IPS DF 4.7 (cell line): Measurements from ENCODE around the gene ANKRD33B.
"Not testable (repeated sequence)": the region's sequence is repeated elsewhere in the genome, so short reads cannot be mapped to it uniquely, and the experiment has no call there.

Experiments
- DNase-seq: peaks from one replicate; pipeline ENCODE4 v3.0.0-alpha.2; 2013; ENCODE audit warnings: low spot score; ENCODE audit errors: extremely low read depth

The ANKRD33B gene

DNA sequence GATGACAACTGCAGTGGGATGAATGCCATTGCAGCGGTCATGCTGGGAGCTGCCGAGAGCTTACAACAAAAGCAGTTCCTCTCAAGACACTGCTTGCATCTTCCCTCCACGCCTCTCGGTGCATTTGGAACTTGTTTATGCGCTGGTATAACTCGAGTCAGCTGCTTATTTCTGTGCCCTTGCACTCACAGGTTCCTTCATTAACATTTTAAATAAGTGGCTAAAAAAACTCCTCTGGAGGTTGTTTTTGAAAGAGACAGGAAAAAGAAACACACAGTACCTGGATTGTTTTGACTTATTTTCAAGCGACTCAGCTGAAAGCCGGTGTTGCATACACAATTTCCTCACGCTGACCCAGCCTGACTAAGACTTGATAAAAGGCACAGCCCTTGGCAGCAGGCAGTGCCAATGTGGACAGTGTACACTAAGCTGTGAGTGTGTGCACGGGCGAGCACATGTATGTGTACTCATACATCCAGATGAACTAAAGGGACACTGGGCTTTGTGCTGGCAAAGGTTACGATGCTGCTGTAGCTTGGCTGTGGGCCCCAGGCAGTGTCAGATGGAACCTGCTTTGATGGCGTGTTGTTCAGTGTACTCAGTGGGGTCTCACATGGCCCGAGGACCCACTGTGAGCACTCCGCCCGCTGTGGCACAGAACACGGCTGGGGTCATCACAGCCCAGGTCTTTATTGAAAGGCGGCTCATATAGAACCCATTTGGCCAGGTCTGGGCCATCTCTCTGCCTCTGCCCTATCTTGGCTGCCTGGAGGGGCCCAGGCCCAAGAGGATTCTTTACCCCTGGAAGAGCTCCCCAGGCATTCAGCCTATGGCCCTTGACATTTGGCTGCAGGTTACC is 92.3 kb downstream of the ANKRD33B start:
- DNase-seq, result no peak

DNA sequence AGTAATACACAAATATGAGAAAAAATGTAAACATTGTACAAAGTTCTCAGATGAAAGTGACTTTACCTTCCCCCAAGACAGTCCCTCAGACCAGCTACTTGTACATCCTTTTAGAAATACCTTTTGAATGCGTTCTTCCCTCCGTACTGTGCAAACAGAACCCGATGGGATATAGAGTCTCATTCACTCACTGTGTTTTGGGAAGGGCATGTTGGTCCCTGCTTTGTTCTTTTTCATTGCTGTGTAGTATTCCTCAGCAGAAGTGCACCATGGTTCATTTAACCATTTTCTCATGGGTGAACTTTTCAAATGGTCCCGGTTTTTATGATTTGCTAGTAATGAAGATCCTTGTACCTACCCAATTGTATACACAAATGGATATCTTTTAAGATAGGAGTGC is 94.4 kb downstream of the ANKRD33B start:
- no peak for DNase-seq

DNA sequence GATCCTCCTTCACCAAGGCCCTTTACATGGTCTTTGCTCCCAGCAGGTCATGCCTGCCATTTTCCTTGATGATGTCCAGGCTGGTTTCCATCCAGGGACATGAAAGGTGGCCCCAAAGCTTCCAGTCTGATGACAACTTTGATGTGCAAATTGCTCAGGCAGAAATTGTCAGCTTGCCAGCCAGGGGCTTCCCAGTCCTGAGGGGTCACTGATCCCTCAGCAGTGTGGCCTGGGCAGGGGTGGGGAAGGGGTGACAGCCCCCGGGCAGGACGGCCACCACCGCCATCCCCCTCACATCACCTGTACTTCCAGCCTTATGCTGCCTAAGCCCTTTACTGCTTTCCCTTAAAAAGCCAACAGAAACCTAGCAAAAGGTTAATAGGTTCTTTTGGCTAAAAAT is 96.3 kb downstream of the ANKRD33B start:
- DNase-seq, result no peak

DNA sequence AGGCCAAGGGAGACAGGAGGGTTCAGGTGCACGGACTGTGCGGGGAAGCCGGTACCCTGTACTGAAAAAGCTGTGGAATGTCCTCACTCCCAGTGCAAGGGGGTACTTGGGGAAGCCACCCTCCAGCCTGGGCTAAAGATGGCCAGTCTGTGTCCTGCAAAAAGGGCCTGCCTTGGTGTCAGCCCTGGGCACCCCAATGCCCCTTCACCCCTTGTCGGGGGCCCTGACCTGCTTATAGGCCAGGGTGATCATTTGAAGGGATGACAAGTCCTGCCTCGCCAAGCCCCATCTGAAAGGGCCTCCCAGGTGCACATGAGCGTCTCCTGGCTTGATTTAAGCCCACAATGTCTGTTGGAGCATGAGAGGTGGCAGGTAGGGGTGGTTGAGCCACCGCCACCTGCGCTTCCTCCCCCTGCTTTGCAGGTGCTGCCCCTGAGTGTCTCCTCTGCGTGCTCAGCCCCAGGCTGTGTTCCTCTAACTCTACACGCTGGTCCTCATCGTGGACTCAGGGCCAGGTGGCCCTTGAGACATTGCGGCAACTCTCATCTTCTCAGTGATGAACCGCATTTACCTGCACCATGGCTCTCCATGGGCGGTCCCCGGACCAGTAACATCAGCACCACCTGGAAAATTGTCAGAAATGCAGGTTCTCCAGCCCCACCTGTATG is 97.0 kb downstream of the ANKRD33B start:
- DNase-seq, result no peak

DNA sequence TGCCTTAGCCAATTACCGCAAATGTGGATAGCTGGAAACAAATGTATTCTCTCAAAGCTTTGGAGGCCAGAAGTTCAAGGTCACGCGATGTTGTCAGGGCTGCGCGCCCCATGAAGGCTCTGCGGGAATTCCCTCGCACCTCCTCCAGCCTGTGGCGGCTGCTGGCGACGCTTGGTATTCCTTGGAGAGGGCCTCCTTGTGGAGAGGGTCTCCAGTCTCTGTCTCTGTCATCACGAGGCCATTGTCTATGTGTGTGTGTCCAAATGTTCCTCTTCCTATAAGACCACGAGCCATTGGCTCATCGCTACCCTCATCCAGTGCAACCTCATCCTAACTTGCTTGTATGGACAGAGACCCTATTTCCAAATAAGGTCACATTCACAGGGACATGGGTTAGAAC is 97.5 kb downstream of the ANKRD33B start:
- no peak for DNase-seq

DNA sequence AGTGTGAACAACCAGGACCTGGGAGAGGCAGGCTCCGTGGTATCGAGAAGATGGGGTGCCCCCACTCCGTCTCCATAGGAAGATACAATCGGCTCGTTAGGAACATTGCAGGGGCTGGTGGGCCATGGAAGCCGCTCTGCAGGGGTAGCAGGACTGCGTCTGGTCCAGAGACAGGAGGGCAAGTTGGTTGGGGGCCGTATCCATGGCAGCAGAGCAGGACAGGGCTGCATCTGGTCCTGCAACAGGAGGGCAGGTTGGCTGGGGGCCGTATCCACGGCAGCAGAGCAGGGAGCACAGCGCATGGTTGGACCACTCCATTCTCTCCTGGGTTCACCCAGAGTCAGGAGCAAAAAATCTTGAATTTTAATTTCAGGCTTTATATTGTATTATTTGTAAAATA is 98.2 kb downstream of the ANKRD33B start:
- DNase-seq, result no peak

DNA sequence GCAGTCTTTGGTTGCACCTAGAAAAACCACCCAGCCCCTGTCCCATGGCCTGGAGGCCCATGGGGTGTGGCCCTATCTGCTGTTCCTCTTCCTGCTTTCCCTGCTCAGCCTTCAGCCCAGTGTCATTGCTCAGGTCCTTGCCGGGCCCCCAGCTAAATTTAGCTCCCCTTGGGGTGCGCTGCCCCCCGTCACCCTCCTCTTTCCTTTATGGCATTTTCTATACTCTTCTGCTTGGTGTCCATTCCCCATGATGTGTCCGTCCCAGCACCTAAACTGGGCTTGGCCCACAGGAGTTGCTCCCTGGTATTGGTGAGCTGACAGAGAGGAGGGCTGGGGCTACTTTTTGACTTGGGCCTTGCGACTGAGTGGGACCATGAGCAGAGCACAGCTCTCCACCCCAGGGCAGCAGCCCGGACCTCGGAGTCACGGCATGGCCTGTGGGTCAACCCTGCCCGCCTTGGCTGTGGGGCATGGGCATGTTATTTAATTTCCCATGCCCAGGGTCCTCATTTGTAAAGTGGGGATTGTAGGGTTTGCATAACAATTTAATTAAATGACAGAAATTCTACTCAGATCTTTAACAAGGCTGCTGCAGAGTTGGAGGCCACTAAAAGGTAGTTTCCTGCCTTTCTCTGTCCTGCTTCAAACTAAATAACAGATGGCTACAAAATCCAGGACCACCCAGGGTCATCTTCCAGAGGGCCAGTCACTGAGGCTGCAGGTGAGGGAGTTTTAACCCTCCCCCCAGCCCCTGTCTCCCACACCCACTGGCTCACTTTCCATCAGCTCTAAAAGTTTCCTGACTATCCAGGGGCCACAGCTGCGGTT is 99.0 kb downstream of the ANKRD33B start:
- DNase-seq, result no peak

DNA sequence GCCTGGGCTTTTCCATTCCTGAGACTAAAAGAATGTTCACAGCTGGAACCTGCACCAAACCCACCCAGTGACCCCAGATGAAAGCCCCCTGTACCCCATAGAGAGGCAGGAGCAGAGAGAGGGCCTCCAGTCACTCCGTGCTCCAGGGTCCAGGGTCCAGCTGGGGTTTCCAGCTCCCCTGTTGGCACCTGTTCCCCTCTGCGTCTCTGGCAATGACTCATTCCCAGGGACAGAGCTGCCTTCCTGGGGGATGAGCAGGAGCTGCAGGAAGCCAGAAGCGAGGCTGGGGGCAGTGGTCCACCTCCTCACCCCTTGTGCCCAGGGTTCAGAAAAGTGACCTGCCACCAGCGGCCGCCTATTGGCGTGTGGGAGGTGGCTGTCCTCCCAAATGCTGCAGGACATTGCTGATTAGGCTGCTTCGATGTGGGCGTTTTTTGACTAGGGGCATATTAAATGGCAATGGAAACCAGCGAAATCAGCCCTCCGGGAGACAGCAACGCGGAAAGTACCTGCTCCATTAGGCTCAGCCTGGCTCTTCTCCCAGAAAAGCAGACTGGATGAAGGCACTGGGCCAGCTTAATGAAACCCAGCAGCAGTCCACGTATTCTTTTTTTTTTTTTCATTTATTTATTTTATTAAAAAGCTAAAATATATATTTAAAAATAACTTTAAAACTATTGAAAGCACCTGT is 99.8 kb downstream of the ANKRD33B start:
- DNase-seq, result no peak

DNA sequence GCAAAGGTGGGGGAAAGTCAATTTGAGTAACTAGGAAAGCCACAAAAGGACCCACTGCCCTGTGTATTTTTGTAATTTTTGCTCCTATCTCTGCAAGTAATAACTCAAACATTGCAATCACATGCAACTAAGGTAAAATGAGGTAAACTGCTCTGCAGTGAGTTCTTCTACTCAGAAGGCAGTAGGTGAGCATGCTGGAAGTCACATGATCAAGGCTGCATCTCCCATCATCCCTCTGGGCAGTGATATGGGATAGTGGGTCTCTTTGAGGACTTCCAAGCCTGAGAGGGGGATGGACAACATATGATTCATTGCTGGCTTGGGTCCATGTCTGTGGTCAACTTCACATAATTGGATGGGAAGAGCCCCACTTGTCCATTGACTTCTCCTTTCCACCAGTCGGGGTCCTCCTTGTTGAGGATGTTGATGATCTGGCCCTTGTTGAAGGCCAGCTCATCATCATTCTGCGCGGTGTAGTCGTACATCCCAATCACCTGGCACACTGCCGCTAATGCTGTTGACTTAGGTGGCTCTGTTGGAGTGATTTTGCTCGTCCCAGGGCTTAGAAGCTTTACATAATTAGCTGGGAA is 100.4 kb downstream of the ANKRD33B start:
- DNase-seq, result not testable (repeated sequence)

DNA sequence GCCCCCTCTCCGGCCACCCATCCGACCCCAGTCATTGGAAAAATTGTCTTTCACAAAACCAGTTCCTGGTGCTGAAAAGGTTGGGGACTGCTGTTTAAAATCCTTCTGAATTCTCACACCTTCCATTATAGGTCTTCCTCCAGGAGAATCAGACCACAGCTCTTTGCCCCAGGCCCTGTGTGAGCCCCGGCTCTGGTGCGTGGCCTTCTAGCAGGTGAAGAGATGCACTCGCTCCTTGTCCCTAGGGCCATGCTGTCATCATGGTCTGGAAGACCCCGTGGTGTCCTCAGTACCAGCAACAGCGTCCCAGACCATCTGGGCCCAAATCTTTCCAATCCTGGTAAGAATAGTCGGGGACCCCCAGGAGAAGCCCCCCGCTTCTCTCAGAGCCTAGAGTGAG is 101.9 kb downstream of the ANKRD33B start:
- DNase-seq, result no peak

DNA sequence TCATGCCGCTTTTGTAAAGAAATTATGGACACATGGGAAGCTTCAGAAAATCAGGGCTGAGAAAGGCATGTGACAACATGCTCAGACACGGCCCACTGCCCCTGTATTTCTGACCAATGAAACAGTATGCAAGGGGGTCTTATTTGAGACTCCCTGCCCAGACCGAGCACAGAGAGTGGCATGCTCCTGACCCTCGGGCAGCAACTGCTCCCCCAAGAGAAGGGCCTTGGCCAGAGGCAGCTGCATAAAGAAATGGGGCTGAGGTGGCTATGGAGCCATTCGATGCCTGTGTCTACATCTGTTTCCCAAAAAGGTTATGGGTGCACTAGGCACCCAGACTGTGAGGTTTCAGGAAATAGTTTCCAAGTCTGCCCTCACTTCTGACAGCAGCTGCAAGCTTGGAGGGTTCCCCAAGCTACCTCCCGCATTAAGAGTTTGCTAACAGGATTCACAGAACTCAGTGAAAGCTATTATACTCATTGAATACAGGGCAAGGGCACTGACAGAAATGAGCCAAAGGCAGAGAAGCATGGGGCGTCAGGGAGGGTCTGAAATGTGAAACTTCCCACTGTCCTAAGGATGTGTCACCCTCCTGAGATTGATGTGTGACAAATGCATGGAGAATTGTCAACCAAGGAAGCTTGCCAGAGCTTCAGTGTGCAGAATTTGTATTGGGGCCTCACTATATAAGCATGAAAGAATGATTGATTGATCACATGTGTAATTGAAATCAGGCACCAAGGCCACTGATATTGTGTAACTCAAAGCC is 102.8 kb downstream of the ANKRD33B start:
- DNase-seq, result no peak

DNA sequence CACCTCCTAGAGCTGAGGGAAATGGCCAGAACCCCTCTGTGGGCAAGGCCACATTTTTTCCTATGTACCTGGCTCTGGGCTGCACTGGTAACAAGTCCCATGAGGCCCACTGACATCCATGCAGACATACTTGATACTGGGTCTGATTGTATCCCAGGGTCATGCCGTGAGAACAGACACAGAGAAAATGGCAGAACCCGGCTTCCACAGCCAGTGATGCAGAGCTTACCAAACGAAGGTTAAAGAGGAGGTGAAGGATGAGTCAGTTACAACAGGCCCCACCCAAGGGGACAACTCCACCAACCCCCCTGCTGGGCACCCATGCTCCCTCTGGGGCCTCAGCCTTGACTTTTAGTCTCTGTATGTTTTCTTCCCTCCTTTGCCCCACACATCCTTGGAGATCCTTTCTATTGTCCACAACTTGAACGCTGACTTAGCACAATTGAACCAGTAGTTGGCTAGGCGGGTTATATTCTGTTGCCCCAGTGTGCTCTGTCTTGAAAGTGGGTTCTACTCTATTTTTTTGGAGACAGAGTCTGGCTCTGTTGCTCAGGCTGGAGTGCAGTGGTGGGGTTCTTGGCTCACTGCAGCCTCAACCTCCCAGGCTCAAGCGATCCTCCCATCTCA is 103.7 kb downstream of the ANKRD33B start:
- DNase-seq, result no peak

DNA sequence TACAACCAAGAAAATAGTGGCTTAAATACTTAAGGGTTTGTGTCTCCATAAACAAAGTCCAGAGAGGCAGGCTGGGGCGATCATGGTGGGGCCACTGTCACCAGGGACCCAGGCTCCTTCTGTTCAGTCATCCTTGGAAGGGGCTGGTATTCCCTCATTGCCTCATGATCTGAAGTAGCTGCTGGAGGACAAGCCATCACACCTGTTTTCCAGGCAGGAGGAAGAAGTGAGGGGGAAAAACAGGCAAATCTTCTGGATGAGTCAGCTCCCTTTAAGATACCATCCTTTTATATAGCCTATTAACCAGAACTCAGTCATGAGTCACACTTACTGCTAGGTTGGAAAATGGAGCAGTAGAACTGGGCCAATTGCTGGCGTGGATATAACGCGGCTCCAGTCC is 104.8 kb downstream of the ANKRD33B start:
- no peak for DNase-seq

DNA sequence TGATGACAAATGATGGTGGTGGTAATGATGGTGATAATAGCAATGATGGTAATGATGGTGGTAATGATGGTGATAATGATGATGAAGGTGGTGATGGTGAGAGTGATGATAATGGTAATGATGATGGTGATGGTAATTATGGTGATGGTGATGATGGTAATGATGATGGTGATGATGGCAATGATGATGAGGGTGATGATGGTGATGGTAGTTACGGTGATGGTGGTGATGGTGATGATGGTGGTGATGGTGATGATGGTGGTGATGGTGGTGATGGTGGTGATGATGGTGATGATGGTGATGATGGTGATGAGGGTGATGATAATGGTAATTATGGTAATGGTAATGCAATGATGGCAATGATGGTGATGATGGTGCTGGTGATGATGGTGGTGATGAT is 106.1 kb downstream of the ANKRD33B start:
- no peak for DNase-seq

DNA sequence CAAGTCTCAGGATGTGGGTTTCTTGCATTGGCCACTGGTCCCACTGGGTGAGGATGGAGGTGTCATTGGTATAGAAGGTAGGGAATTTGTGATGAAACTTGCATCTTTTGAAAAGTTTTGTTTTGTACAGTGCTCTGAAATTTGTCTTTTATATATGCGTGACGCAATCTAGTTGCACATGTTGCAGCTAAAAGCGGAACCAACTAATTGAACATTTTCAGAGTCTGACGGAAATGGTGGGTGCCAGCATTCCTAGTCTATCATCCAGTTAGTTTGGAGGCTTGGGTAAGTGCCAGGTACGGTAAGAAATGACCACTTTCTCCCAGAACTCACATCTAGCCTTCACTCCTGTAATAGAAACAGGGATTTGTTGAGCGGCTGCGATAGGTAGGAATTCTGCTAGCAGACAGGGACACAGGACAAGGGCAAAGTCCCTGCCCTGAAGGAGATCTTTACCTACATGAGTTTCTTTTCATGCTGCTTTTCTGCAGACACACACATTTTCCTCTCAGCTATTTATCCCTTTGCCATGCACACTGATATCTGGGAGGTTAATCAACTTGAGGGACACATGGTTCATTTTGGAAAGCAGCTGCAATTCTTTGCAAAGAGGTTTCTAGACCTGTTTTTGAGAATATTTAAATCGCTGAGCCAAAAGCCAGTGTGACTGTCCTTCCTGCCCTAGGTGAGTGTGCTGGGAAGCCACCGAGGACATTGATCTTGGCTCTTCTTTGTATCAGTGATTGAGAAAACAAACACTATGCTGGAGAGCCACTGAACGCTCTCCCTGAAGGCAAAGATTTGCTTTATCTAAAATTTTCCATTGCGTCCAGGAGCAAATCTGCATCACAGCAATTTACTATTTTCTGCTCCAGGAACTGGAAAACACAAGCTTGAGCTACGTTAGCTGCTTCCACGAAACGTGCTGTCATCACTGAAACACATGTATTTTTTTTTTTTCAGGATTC is 107.5 kb downstream of the ANKRD33B start:
- DNase-seq, result no peak

DNA sequence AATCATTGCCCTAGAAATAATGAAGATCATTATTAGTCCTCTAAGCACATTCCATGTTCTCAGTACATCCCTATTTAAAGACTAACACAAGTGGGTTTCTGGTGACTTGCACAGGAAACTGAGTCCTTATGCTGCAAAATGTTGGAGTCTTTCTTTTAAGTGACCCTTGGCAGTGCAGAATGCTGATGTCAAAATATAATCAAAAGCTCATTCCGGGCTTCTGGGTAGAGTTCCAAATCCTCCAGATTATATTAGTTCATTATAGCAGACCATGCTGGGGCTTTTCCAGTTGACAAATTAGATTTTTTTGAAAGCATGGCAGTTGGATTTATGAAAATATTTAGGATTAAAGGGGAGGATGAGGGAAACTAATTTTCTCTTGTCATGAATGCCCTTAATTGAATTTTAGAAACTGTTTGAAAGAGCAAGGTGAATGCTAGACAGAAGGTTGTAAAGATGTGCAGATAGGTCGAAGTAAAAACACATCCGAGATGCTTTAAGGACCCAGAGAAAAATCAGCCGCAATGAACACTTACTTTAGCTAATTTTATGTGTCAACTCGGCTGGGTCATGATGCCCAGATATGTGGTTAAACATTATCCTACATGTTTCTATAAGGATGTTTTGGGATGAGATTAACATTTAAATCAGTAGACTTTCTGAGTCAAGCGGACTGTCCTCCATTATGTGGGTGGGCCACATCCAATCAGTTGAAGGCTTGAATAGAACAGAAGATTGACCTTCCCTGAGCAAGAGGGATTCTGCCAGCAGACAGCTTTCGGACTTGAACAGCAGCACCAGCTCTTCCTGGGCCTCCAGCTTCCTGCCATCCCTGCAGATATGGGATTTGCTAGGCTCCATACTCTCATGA is 108.5 kb downstream of the ANKRD33B start:
- no peak for DNase-seq

DNA sequence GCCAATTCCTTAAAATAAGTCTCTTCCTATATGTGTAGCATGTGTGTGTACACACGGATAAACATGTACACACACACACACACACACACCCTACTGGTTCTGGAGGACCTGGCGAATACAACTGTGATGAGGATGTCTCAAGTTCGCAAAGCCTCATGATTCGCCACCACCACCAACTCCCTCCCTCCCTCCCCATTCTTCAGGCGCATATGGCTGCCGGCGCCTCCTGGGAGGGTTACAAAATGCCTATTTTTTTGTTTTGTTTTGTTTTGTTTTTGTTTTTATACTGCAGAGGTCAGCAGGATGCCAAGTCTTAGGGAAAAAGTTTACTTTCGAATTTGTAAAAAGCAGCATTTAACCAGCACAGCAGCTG is 109.1 kb downstream of the ANKRD33B start:
- no peak for DNase-seq

DNA sequence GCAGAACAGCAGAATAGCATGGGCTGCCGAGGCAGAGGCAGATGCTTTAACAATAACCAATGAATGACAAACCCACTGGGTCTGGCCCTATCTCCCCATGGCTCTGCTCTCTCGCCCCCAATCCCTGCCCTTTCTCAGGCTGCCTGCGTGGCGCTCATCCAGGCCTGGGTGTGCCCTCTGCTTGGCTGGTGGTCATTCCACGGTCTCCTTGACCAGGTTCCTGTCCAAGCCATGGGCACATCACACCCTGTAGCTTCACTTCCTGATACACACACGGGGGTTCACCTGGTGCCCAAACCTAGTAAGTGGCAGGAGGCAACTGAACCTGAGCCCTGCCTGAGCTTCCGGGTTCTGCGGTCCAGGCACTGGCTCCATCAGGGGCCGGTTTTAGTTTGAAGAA is 109.5 kb downstream of the ANKRD33B start:
- no peak for DNase-seq
